ENCODE measurements around the gene SCCPDH. TPM values are rescaled to one million over a fixed set of nuclear protein-coding genes. Genes with fewer than 3 reads are reported as not detected.

SCCPDH gene
- total RNA-seq, 1 donor from 2014 or later = 57.4 TPM

DNA sequence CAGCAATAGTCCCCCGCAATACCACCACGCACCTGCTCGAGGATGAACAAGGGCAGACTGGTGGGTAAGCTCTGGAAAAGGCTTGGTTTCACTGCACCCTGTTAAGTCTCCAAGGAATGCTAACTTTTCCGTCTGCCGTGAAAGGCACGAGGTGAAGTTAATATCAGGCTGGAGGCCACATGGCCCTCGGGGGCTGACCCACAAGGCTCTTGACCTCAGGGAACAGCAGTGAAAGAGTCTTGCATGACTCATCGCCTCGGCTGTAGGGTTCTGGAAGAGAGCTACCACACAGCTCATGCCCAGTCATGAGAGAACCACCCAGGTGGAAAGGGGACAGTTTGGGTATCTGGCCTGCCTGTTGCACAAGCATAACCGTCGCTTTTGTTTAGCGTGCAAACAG lies 24.7 kb downstream of the SCCPDH start:
- no peak for DNase-seq (ENCODE audit: low spot score)

DNA sequence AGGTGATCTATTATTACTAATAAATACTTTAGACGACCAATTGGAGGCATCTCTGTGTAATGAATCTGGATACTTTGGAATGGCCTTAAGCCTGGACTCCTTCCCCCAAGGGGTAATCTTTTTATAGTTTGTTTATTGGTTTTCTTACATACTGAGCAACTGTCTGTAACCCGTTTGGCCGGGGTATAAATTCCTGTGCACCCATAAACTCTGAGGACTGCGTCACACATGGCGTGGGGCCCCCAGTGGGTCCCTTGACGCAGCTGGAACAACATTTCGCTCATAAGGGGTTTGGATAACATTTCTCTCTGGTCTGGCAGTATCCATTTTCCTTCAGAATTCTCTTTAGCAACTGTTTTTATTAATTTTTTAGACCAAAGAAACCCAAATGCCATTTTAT lies 26.5 kb downstream of the SCCPDH start:
- DNase-seq (ENCODE audit: low spot score) = no peak

DNA sequence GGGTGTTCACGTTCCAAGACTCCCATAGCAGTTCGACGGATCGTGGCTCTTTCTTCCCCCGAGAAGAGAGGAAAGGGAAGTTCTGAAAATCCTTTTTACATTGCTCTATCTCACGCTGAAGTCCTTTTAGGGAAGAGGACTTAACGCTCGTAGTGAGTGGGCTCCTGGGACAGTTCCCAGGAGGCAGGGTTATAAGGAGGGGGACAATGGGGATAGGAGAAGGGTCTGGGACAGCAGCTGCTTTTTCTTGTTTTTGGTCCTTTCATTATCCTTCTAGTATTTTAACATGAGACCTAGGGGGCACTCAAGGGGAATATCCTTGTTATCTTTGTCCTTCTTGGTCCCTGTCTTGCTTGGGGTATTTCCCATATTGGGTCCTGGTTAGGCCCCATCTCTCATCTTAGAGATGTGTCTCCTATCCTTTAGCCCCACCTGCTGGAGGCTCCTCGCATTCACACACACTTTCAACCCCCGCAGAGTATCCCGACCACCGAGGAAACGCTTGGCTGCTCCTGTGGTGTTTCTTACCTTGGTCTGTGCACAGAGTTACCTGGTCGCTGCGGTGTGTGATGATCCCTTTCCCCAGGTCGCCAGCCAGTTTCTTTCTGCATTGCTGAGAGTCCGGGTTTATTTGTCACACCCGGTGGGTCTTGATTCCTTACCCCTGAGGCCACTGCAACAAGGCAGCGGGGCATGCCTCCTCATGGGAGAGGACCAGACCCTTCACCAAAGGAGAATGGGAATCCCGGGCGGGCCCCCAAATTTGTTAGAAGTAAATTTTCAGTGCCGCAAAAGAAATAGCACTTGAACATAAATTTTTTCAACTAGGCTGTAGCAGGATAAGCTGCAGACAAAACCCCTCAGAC lies 29.7 kb downstream of the SCCPDH start:
- DNase-seq (ENCODE audit: low spot score) = no peak

DNA sequence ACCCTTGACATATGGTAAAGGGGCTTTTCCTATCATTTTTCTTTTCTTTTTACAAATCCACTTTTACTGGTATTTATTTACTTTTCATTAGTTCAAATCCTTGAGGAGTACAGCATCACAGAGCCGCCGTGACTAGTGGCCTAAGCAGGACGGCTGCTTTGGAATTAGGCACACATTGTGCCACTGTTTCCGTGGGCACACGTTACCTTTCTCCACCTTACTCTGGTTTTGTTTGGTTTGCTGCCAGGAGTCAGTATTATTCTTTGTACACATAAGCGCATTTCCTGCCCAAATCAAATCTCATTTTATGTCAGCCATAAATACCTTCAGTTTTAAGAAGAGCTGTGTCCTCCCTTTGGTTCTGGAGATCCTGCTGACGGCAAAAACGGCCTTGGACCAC lies 31.2 kb downstream of the SCCPDH start:
- no peak for DNase-seq (ENCODE audit: low spot score)

DNA sequence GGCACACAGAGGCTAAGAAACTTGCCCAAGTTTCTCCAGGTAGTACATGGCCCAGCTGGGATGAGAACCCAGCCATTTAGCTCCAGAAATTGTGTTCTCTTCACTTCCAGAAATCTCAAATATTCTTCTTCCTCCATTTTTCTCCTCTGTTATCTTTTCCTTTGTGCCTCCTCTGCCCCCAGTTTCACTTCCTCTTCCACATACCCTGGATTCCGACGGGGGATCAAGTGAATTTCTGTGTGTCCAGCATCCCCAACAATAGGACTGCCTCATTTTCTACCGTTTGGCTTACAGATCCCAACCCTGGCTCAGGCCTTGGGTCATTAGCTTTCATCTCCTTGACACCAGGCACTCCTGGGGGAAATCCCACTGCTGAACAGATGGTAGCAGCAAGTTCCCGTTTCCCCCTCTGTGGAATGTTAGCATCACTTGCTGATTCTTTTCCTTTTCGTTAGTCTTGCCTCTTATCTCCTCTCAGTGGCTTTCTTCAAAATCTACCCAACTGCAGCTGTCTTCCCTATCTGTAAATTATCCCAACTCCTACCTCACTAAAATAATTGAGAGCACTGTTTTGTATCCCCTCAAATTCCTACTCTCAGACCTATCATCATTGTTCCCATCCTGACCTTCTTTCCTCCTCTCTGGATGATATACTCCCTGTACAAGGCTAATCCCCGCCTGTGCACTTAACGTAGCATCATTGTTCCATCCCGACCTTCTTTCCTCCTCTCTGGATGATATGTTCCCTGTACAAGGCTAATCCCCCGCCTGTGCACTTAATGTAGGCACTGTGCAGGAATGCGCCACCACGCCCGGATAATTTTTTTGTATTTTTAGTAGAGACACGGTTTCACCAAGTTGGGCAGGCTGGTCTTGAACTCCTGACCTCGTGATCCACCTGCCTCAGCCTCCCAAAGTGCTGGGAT lies 36.5 kb downstream of the SCCPDH start:
- no peak for DNase-seq (ENCODE audit: low spot score)

DNA sequence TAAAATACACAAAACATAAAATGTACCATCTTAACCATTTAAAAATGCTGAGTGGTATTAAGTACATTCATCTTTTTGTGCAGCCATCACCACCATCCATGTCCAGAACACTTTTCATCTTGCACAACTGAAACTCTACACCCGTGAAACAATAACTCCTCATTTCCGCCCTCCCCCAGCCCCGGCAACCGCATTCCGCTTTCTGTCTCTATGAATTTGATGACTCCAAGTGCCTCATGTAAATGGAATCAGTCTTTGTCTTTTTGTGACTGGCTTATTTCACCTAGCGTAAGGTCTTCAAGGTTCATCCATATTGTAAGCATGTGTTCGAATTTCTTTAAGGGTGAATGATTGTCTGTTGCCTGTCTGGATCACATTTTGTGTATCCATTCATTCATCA lies 37.2 kb downstream of the SCCPDH start:
- DNase-seq (ENCODE audit: low spot score) = no peak

DNA sequence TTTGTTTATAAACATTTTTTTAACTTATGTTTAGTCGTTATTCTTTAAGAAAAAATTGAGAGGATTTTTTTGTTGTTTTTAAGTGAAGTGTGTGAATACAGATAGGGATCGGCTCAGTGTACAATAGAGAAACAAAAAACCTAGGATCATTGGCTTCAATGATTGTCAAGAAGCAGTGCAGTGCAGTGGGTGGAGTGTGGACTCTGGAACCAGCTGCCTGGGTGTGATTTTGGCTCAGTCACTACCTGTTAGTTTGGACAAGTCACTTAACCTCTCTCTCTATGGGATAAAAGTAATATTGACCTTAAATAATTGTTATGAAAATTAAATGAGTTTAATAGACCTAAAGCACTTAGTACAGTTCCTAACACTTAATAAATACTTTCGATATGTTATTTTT lies 41.3 kb downstream of the SCCPDH start:
- DNase-seq (ENCODE audit: low spot score) = no peak

DNA sequence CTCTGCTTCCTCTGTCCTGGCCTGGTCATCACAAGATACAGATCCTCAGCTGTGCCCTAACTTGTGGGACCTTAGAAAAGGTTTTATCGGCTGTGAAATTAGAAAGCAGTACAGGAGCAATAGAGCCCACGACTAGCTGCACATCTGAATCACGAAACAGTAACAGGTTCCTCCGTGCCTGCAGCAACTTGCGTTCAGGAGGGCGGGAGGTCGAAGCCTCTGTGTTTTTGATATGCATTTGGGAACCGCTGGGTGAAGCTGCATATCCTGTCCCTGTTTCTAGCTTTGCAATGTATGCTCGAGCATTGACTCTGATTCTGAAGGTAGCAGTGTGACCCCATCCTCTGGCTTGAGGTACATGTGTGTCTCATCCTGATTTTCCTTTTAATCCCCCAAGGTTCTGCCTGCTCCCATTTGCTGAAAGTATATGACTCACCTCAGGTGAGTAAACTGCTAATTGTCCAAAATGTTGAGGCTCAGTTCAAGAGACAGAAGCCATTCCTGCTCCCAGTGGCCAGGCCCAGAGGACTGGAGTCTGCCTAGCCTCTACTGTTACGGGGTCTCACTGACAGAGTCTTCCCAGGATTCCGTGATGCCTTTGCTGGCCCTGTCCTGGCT lies 44.3 kb downstream of the SCCPDH start:
- no peak for DNase-seq (ENCODE audit: low spot score)

DNA sequence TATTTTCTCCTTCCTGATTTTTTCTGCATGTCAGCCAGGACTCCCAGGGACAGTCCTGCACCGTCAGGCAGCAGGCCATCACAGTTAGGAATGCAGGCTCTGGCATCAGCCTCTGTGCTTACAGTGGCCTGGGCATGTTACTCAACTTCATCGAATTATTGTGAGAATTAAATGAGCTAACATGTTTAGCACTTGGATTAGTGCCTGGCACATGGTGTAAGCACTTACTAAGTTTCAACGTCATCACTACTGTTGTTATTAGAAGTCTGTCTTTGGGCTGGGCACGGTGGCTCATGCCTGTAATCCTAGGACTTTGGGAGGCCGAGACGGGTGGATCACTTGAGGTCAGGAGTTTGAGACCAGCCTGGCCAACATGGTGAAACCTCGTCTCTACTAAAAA lies 45.1 kb downstream of the SCCPDH start:
- DNase-seq (ENCODE audit: low spot score) = no peak

DNA sequence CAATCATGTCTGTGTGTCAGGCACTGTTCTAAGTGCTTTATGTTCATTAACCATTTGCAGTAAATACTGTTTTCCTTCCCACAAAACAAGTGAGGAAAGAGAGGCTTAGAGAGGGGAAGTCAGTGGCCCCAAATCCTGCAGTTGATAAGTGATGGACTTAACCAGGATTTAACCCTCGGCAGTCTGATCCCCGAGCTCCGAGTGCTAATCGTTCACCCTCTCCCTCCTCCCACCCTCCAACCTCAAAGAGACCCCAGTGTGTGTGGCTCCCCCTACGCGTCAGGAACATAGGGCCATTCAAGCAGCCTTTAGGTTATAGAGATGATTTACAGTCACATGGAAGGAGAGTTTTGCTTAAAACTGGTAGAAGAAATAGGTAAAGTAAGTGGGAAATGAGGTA lies 47.2 kb downstream of the SCCPDH start:
- no peak for DNase-seq (ENCODE audit: low spot score)

DNA sequence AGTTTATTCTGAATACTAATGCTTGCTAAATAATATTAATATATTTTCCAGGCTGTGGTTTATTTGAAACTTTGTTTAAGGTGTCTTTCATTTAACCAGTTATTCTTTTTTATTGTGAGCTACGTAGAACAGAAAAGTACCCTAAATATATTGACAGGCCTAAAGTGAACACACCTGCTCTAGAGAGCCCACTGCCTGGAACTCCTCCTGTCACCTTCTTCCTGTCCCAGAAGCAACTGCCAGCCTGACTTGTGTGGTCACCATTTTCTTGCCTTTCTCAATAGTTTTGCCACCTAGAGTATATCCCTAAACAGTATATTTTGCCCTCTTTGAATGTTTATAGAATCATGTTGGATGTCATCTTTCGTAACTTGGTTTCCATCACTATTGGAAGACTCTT lies 48.5 kb downstream of the SCCPDH start:
- no peak for DNase-seq (ENCODE audit: low spot score)

DNA sequence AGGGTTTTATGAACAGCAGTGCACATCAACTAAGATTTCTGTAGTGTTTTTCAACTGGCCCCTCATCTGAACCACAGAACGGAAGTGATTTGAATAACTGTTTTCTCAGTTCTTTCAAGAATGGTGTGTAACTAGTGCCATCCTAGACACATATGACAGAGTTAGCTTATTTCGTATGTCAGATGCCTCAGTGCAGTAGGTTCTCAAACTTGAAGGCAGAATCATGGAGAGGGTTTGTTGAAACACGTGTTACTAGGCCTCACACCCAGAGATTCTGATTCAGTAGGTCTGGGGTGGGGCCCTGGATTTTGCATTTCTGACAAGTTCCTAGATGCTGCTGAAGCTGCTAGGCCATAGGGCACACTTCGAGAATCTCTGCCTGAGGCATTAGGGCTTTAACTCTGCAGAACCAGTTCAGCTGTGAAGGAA lies 49.0 kb downstream of the SCCPDH start:
- DNase-seq (ENCODE audit: low spot score) = no peak

DNA sequence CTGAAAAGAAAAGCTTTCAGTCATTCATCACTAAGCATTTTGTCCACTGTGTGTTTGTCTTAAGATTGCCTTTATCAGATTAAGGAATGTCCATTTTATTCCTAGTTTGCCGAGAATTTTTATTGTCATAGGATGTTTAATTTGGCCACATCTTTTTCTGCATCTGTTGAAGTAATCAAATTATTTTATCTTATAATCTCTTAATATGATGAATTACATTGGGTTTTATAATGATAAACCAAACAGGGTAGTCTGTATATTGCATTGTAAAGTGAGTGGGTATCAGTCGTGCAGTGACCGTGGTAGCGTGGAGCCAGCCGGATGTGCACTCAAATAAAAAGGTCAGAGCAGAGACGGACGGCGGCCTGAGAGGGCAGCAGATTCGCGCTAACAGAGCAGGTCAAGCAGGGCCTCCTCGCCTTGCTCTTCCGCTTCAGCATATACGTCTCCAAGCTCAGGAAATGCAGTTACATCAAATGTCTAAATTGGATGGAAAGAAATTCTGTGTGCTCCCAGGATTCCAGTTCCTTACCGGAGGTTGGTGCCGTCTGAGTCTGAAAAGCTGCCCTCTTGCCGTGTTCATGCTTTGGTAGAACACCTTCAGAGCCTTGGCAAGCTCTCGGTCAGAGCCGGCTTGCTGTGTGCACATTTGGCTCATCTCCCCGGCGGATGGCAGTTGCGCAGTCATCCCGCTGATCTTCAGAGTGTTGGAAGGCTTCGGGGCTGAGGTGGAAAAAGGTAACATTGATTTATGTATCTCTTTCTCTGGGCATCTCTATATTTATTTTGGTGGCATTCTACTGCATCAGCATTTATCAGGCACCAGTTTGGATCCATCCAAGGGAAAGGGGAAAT lies 51.5 kb downstream of the SCCPDH start:
- no peak for DNase-seq (ENCODE audit: low spot score)

DNA sequence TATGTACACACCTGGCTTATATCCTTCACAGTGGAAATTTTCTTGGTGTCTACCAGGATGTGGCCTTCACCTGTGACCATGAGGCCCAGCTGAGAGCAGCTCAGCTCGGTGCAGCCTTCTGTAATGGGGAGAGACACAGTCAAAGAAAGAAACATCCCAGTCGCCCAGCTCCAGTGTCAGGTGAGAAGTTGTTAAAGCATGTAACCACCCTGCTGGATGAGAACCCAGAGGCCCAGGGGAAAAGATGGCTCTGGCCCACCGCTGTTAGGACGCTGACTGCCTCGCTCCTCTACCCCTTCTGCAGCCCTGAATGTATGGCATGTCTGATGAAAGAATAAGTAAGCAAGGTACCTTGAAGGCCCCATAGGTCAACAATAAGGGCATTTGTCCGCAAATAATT lies 52.7 kb downstream of the SCCPDH start:
- peak; percentile 81 for DNase-seq (ENCODE audit: low spot score)

DNA sequence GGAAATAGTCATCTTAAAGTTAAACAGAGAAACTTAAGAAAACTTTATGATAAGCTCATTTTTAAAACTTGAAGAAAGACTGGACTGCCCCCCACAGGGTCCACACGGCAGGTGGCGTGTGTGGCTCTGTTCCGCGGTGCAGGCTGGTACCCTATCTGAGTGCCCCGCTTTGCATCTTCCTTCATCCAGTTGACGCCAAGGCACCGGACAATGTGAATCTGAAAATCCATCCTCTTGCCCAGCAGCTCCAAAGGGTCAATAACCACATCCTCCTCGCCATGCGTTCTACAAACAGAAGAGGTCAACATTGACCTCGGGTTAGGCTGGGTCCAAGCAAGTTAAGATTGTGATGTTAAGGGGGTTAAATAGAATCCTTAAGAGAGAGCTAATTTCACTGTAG lies 54.5 kb downstream of the SCCPDH start:
- no peak for DNase-seq (ENCODE audit: low spot score)

DNA sequence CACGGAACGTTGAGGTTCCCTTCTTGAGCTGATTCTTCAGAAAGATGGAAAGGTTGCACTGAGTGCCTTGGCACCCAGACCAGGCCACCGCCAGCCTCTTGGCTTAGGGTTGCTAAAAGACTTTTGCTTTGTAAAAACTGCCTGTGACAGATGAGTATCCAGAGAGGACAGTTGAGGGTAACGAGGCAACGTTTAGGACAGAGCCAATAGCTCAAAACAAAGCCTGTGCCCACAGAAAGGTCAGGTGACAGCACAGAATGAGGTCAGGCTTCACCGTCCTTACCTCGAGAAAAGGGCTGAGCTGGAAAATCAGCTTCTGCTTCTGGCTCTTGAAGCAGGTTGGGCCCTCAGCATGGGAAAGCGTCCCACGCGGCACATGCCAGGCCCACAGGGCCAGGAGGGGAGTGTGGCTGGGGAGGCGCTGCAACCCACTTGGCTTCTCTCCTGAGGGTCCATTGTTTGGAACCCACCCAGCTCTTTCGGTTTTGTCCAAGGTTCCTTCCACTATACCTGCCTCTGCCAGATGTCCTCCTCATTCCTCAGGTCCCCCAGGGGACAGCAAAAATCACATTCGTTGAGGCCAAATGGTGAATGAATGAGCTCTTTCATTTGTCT lies 55.5 kb downstream of the SCCPDH start:
- DNase-seq (ENCODE audit: low spot score) = no peak

DNA sequence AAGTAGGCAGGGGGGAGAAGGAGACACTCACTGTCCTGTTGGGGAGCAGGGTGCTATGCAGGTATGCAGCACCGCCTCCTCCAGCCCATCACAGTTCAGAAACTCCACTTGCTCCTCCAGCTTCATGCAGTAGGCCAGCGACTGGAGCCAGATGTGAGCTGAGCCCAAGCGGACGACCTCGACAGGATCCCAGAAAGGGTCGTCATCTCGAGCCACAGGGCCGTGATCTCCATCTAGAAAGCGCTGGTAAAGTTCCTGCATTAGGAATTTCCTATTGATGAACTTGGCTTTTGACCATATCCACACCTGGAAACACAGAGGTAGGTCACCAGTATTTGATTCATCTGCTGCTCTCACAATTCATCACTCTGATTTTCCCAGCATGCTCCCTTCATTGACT lies 56.1 kb downstream of the SCCPDH start:
- no peak for DNase-seq (ENCODE audit: low spot score)

DNA sequence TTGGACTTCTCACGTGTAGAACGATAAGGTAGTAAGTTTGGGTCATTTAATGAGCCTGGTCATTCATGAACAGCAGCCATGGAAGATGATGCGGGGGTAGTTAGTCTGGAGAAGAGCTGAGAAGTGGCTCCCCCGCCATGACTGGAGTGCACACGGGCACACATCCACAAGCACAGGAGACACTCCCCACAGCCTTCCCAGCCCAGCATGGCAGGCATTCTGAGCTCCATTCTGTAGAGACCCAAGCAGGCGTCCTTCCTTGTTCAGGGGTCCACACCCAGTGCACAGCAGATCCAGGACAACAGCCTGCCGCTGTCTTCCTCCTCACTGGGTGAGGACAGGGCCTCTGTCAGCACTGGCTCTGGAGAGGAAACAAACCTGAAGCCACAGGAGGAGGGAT lies 57.0 kb downstream of the SCCPDH start:
- no peak for DNase-seq (ENCODE audit: low spot score)

DNA sequence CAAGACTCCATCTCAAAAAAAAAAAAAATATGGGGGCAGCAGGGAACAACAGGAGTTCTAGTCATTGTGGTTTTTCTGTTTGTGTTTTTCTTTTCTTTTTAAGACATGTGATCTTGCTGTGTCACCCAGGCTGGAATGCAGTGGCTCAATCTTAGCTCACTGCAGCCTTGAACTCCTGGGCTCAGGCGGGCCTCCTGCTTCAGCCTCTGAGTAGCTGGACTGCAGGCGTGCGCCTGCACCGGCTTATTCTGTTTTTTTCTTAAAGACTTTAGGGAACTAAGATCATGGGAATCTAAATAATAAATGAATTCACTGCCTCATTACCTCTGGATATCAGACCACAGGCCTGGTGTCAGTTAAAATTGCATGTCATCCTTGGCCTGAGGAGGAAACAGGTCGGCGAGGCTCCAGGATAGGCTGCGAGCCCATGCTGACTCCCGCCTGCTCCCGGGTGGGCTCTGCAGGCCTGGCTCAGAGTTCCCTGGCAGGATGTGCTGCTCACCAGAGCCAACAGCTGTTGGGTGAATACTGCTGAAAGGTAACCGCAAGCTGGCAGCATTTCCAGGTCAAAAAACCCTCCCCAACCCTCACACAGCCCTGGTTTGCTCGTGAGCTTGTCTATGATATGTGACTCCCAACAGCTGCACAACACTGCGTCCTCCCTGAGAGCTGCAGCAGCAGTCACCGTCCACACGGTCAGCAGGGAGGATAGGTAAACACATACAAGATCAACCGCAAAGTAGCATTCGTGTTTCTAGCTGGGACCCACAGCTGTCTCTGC lies 58.1 kb downstream of the SCCPDH start:
- DNase-seq (ENCODE audit: low spot score) = no peak

Data from mesenteric fat pad (tissue), 1 donor.